ENCODE measurements around the gene TNNI3K.

The TNNI3K gene

DNA sequence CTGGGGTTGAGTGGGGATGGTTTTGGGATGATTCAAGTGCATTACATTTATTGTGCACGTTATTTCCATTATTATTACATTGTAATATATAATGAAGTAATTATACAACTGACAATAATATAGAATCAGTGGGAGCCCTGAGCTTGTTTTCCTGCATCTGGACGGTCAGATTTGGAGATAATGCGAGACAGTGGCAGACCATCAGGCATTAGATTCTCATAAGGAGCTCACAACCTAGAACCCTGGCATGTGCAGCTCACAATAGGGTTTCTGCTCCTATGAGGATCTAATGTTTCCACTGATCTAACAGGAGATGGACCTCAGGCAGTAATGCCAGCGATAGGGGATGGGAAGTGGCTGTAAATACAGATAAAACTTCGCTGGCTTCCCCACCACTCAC, 355.1 kb downstream of the TNNI3K start:
- Histone ChIP-seq H3K4me3 (replicated peaks; ENCODE audit: low read depth, low read length) (no peak overlapping the region), H3K36me3 (ENCODE audit: control insufficient read depth, insufficient read depth, low read length) (no peaks in the 10 kb centered on the region), H3K27me3 (replicated peaks; ENCODE audit: control insufficient read depth, insufficient read depth, low read length) (no peaks in the 10 kb centered on the region; the same call in 1 of the 2 replicates)
- TF ChIP-seq, protein P1, sequence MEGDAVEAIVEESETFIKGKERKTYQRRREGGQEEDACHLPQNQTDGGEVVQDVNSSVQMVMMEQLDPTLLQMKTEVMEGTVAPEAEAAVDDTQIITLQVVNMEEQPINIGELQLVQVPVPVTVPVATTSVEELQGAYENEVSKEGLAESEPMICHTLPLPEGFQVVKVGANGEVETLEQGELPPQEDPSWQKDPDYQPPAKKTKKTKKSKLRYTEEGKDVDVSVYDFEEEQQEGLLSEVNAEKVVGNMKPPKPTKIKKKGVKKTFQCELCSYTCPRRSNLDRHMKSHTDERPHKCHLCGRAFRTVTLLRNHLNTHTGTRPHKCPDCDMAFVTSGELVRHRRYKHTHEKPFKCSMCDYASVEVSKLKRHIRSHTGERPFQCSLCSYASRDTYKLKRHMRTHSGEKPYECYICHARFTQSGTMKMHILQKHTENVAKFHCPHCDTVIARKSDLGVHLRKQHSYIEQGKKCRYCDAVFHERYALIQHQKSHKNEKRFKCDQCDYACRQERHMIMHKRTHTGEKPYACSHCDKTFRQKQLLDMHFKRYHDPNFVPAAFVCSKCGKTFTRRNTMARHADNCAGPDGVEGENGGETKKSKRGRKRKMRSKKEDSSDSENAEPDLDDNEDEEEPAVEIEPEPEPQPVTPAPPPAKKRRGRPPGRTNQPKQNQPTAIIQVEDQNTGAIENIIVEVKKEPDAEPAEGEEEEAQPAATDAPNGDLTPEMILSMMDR (IDR thresholded peaks at IDR 0.05; ENCODE audit: insufficient read depth, low read length, poor library complexity, severe bottlenecking) = no peak
- DNase-seq (ENCODE audit: extremely low read depth, insufficient read length) = no peak

DNA sequence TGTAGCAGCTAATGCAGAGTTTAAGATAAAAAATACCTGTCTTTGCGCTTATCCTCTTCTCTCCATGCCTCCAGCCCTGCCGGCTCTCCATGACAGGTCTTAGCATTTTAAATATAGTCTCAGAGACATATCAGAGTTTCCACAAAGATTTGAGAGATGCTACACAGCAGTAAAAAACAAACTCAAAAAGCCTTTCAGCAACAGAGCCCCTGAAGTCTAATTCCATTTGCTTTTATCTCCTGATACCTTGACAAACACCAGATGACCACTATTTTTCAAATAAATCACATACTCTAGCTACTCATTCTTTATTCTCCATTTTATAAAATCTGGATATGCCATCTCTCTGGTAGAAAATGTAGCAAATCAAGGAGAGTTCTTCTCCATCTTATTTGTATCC, 356.8 kb downstream of the TNNI3K start:
- no peak for DNase-seq (ENCODE audit: extremely low read depth, insufficient read length)
- Histone ChIP-seq H3K4me3 (replicated peaks; ENCODE audit: low read depth, low read length) (no peak overlapping the region), H3K36me3 (ENCODE audit: control insufficient read depth, insufficient read depth, low read length) (no peaks in the 10 kb centered on the region), H3K27me3 (replicated peaks; ENCODE audit: control insufficient read depth, insufficient read depth, low read length) (no peaks in the 10 kb centered on the region; the same call in 1 of the 2 replicates)
- TF ChIP-seq, protein P1 (IDR thresholded peaks at IDR 0.05; ENCODE audit: insufficient read depth, low read length, poor library complexity, severe bottlenecking) = no peak

DNA sequence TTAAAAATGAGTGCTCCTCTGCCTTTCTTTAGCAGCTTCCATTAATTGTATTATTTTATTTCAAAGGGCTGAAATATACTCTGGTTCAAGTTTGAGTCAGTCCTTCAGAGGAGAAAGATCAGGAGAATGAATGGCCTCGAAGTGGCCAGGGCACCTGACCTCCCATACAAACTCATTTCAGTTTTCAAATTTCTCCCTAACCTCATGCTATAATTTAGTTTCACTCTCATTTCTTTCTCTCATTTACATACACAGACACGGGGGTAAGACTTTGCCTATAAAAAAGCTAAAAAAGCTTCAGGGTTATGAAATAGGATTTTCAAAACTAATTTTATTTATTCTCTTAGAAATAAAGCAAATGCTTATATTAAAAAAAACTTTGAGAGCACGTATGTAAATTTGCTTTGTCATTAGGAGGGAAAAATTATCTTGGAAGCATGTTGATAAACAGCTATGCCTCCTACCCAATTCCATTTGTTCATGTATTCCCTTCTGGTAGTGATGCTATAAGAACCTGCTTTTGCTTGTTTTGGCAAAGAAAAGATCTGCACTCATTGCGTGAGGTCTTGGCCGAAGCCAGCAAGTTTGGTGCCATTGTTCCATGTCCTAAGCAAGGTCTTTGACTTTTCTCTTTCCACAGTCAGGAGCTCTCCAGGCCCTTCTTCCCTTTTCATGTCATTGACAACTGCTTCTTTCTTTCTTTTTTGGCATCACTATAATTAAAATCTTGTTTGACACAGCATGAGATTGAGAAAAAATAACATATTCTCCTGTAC, 357.6 kb downstream of the TNNI3K start:
- DNase-seq (ENCODE audit: extremely low read depth, insufficient read length) = no peak
- Histone ChIP-seq H3K4me3 (replicated peaks; ENCODE audit: low read depth, low read length) (no peak overlapping the region), H3K27me3 (replicated peaks; ENCODE audit: control insufficient read depth, insufficient read depth, low read length) (no peaks in the 10 kb centered on the region; the same call in 1 of the 2 replicates)

More for the DNA sequence above, 357.6 kb downstream of the TNNI3K start:
- no peaks in the 10 kb centered on the region for H3K36me3 ChIP-seq (ENCODE audit: control insufficient read depth, insufficient read depth, low read length)
- TF ChIP-seq, protein P1 (IDR thresholded peaks at IDR 0.05; ENCODE audit: insufficient read depth, low read length, poor library complexity, severe bottlenecking) = no peak
